ENCODE measurements around the gene ATF6B. TPM values are rescaled to one million over a fixed set of nuclear protein-coding genes. Genes with fewer than 3 reads are reported as not detected.
A peak's percentile ranks its signal among the peaks of the same experiment; 100 is the strongest.

ATF6B gene
- polyA plus RNA-seq, 3 donors: 36.8 to 53.4 (median 38.2) TPM

DNA sequence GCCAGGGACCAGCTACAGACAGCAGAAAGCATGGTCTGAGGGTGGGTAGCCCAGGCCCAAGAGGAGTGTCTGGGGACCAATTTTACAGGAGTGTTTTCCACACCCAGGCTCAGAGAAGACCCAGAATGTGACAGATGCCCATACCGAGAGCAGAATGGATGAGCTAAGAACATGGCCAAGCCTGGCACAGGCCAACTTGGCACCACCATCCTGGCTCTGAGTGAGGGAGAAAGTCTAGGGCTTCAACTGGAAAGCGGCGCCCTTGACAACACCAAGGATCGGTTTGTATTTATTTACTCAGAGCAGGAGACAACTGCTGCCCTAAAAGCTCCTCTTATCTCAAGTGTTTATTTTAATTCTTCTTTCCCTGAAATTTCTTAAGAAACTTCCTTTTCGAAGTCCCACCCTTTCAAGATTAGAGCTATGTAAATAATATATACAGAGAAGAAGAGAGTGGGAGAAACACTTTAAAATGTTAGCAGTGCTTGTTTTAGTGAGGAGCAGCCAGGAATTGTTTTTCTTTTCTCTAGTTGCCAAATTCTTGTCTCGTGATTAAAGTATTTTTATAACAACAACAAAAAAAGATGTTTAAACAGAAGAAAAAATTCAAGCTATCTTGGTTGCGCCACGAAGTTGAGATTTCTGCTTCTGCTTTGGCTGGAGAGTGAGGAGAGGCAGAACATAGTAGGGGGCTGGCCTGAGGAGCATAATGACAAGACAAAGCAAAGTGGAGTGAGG, 35.1 kb downstream of the ATF6B start:
- WGBS, 3 donors: 52 to 65% (median 57%) methylated on average over 8 of the region's 8 CpGs
- H3K27ac ChIP-seq (ENCODE audit: low read depth, low read length): no peak overlapping the region

DNA sequence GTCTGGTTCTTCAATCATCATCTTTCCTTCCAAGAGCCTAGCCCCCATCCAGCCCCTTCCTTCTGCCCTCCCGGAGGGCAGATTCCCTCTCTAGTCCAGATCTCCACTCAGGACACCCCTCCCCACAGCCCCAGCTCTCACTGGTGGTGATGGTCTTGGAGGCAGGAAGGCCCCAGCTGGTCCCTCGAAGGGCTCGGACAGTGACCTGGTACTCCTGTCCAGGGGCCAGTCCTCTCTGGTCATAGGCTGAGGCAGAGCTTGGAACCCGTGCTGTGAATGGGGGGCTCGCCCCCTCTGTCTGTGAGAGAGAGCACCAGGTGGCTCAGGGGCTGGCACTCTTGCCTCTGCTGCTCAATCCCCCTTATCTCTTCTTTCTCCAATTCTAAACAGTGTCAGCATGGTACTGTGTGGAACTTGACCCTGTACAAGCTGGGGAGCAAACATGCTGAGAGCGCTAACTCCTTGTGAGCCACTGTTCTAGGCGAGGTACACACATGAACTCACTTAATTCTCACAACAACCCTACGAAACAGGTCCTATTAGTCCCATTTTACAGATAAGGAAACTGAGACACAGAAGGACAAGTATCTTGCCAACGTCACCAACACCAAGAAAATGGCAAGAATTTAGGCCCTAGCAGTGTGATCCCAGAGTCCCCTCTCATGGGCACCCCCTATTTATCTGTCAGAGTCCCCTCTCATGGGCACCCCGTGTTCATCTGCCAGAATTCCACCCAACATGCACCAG, 38.8 kb downstream of the ATF6B start:
- WGBS, 3 donors: 67 to 91% (median 86%) methylated on average over 10 of the region's 10 CpGs
- H3K27ac ChIP-seq (ENCODE audit: low read depth, low read length): no peak overlapping the region

DNA sequence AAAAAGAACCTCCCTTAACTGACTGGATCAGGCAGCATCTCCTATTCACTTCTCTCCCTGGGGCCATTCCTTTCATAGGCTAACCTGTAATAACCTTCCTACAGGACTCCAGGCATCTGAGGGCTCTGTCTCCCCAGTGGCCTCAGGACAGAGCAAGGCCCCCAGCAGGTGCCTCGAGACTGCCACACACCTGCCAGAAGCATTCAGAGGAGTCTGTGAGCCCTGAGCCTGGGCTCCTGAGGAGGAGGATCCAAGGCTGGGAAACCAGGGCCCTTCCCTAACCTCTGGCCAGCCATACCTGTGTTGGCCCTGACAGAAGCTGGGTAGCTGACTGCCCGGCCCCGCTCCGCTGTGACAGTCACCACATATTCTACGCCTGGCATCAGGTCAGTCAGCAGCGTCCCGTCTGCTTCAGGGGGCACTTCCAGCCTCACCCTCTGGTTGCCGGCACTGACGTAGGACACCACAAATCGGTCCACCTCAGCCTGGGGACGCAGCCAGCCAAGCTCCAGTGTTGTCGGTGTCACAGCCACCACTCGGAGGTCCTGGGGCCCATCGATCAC, 39.5 kb downstream of the ATF6B start:
- no peak overlapping the region for H3K27ac ChIP-seq (ENCODE audit: low read depth, low read length)
- 94 to 95% (median 94%) methylated on average over 14 of the region's 14 CpGs for WGBS, 3 donors

DNA sequence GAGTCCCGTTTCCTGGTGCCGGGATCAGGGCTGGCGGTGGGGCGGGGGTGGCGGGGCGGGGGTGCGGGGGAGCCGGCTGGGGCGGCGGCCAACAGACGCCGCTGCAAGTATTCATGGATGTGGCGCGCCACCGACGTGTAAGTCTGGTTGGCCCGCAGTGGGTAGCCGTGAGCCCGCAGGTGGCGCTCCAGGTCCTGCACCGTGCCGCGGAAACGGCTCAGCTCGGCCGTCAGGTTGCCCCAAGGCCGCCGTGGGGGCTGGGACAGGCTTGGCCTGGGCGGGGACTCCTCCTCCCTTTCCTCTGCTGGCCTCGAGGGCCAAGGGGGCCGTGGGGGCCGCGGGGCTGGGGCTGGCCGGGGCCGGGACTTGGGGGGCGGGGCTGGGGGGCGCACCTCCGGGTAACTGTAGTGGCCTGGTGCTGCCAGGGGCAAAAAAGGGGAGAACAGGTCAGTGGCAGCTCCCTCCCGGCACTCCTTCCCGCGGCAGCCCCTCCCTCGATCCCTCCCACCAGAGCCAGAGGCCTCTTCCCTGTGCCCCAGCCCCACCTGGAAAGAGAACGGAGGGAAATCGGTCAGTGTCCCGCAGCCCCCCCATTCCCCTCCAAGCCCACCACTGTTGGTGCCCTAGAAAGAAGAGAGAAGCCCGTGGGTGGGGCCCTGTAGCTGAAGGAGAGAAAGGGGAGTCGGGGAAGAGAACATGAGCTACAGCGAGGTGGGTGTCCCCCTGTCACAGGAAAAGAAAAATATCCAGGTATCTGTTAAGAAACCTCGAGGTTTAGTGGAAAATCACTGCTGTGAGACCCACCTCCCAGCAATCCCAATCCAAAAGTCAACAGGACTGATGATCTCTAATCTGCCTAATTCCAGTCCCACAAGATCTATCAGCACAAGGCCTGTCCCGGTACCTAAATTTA, 40.2 kb downstream of the ATF6B start:
- 12 to 18% (median 14%) methylated on average over 39 to 50 of the region's 50 CpGs for WGBS, 3 donors

GRCh38 chr6:32086661-32087573, 41.1 kb downstream of the ATF6B start:
- peak overlapping the region; percentile 19 for H3K27ac ChIP-seq (ENCODE audit: low read depth, low read length)
- WGBS, 3 donors: 25 to 42% (median 28%) methylated on average over 43 to 45 of the region's 45 CpGs

More for the DNA sequence above, 40.2 kb downstream of the ATF6B start:
- H3K27ac ChIP-seq (ENCODE audit: low read depth, low read length): no peak overlapping the region

- WGBS, 3 donors: 77 to 89% (median 82%) methylated on average over 17 of the region's 17 CpGs
- no peak overlapping the region for H3K27ac ChIP-seq (ENCODE audit: low read depth, low read length)
Measured at GRCh38 chr6:32085759-32086459, 42.1 kb downstream of the ATF6B start.

DNA sequence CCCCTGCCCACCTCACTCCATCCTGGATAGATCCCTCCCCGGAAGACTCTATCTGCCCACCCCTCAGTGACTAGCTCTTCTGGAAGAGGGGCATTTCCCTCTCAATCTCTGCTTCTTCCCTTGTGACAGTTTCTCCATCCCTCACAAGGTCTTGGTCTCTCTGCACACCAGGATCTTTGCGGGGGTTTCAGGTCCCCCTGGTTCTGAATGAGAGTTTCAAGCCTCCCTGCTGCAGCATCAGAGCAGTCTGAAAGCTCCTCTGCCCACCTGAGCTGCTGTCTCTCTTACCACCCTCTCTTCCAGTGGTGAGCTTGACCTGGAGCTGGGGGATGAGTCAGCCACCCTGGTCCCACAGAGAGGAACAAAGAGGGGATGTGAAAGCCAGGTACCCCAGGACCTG, 43.3 kb downstream of the ATF6B start:
- 83 to 100% (median 94%) methylated on average over 2 of the region's 2 CpGs for WGBS, 3 donors
- no peak overlapping the region for H3K27ac ChIP-seq (ENCODE audit: low read depth, low read length)

GRCh38 chr6:32083812-32084768, 44.0 kb downstream of the ATF6B start:
- WGBS, 3 donors: 91 to 94% (median 91%) methylated on average over 22 of the region's 22 CpGs

DNA sequence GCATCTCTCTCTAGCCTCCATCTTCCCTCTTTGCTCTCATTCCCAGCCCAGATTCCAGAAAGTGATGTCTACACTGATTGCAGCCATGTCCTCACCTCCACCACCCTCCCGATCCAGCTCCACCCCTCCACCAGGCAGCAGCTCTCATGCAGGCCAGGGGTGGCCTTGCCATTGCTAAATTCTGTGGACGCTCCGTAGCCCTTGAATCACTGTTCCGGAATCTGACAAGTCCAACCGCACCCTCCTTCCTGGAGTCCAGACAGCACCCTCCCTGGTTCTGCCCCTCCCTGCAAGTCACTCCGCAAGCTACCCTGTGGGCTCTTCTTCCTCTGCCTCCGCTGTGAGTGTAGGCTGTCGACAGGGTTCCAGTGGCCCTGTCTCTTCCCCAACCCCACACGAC, 45.1 kb downstream of the ATF6B start:
- WGBS, 3 donors: 53 to 80% (median 65%) methylated on average over 9 of the region's 9 CpGs
- H3K27ac ChIP-seq (ENCODE audit: low read depth, low read length): no peak overlapping the region

More at GRCh38 chr6:32083812-32084768, 44.0 kb downstream of the ATF6B start:
- no peak overlapping the region for H3K27ac ChIP-seq (ENCODE audit: low read depth, low read length)

GRCh38 chr6:32082478-32082877, 45.6 kb downstream of the ATF6B start:
- H3K27ac ChIP-seq (ENCODE audit: low read depth, low read length): no peak overlapping the region
- 53 to 55% (median 54%) methylated on average over 6 of the region's 6 CpGs for WGBS, 3 donors

GRCh38 chr6:32081168-32081990, 46.7 kb downstream of the ATF6B start:
- WGBS, 3 donors: 48 to 69% (median 53%) methylated on average over 21 to 22 of the region's 22 CpGs
- H3K27ac ChIP-seq (ENCODE audit: low read depth, low read length): peak overlapping the region; percentile 80

DNA sequence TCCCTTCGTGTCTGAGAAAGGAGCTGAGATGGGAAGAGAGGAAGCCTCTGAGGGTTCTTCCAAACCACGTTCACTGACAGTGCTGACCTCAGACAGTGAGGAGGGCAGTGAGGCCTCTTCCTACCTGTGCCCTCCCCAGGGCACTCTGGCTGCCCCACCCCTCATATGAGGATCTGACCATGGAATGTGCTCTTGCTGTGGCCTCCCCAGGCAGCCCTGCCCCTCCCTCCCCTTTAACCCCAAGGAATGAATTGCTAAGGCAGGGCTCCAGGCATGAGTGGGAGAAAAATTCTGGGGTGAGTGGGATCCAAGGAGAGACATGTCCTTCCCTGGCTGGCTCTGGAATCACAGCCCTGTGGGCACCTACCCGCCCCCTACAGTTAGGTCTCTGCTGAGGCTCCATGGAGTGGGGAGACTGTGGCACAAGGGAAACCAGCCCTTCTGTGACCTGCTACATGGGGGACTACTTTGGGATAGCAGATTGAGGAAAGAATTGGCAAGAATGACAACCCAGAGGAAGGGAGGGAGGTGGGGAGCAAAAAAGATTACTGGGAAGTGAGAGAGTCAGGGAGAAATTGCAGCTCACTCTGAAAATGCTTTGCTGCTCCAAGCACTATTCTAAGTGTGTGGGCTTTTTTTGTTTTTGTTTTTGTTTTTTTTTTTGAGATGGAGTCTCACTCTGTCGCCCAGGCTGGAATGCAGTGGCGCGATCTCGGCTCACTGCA, 48.3 kb downstream of the ATF6B start:
- WGBS, 3 donors: 63 to 84% (median 69%) methylated on average over 7 of the region's 7 CpGs

GRCh38 chr6:32076321-32076809, 51.7 kb downstream of the ATF6B start:
- 46 to 61% (median 59%) methylated on average over 12 of the region's 12 CpGs for WGBS, 3 donors
- H3K27ac ChIP-seq (ENCODE audit: low read depth, low read length): no peak overlapping the region

More for the DNA sequence above, 48.3 kb downstream of the ATF6B start:
- H3K27ac ChIP-seq (ENCODE audit: low read depth, low read length): no peak overlapping the region

DNA sequence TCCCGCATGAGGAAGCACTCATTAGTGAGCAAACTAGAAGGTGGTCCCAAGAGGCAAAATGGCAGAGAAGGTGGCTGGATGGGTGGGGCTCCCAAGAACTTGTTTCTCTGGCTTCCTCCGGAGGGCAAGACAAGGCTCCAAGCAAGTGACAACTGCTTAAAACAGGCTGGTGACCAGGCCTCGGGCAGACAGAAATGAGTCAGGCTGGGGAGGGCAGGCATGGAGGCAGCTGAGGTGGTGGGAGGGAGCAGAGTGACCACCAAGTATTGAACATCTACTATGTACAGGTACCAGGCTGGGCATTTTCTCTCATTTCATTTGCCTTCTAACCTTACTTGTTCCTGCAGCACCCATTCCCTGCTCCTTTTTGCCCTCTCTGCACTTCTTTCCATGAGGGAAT, 52.3 kb downstream of the ATF6B start:
- no peak overlapping the region for H3K27ac ChIP-seq (ENCODE audit: low read depth, low read length)
- WGBS, 3 donors: 71 to 80% (median 73%) methylated on average over 3 of the region's 3 CpGs
